HUDEP-2 (cell line): ENCODE results near the gene PITRM1.
"Not testable (repeated sequence)": the region's sequence is repeated elsewhere in the genome, so short reads cannot be mapped to it uniquely, and the experiment has no call there.

Experiments
- DNase-seq, 76 experiments: peaks; one replicate each; lab custom pipeline; 2025; ENCODE audit not compliant: unreplicated experiment in 76 of 76; lab: John Stamatoyannopoulos, UW

The PITRM1 gene, protein sequence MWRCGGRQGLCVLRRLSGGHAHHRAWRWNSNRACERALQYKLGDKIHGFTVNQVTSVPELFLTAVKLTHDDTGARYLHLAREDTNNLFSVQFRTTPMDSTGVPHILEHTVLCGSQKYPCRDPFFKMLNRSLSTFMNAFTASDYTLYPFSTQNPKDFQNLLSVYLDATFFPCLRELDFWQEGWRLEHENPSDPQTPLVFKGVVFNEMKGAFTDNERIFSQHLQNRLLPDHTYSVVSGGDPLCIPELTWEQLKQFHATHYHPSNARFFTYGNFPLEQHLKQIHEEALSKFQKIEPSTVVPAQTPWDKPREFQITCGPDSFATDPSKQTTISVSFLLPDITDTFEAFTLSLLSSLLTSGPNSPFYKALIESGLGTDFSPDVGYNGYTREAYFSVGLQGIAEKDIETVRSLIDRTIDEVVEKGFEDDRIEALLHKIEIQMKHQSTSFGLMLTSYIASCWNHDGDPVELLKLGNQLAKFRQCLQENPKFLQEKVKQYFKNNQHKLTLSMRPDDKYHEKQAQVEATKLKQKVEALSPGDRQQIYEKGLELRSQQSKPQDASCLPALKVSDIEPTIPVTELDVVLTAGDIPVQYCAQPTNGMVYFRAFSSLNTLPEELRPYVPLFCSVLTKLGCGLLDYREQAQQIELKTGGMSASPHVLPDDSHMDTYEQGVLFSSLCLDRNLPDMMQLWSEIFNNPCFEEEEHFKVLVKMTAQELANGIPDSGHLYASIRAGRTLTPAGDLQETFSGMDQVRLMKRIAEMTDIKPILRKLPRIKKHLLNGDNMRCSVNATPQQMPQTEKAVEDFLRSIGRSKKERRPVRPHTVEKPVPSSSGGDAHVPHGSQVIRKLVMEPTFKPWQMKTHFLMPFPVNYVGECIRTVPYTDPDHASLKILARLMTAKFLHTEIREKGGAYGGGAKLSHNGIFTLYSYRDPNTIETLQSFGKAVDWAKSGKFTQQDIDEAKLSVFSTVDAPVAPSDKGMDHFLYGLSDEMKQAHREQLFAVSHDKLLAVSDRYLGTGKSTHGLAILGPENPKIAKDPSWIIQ

DNA sequence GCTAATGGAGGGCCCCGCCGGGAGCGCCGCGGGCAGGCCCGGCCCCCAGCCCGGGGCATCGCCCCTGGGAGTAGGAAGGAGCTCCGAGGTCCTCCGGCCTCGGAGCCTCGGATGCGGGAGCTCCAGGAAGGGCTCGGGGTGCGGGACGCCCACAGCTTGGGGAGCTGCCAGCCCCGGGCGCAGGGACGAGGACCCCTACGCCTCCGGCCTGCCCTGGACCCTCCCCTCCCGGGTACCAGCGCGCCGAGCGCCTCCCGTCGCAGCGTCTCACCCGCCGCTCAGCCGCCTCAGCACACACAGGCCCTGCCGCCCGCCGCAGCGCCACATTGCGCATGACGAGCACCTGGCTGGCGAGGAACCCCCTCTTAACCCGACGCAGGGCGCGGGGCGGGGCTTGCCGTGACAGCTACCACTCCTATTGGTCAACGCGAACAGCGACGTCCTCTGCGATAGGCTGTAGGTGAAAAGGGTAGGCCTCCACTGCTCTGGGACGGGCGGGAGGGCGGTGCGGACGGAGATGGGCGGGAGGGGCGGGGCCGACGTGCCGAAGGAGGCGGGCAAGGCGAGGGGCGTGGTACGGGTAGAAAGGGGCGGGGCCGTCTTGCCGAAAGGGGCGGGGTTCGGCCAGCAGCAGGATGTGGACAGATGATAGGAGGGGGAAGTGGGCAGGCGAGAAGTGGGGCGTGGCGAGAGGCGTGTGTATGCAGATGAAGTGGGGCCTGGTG lies at the start of gene PITRM1:
TSS of gene PITRM1 (minus strand) at position 337 of the 725 bp plus-strand sequence. CDS start at position 327, 10 bp downstream.
- peak in 75 of 76 experiments; percentile 73 to 100 (median 98) for DNase-seq

DNA sequence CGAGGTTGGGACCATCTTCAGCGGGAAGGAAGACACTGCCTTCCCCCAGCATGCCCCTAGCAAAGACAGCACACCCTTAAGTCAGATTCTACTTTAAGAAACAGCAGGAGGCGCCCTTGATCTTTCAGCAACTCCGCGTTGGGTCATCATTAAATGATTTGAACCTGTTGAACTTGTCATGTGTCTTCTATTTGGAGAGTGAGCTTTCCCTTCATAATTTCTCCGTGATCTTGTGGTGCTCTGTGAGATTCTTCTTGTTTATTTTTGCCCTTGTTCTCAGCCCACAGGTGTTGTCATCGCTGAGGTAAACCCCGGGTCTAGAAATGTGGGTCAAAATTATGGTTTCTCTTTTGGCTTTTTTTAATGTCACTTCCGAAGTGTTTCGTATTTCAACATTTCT lies 49.5 kb upstream of the PITRM1 start:
- no peak for DNase-seq

DNA sequence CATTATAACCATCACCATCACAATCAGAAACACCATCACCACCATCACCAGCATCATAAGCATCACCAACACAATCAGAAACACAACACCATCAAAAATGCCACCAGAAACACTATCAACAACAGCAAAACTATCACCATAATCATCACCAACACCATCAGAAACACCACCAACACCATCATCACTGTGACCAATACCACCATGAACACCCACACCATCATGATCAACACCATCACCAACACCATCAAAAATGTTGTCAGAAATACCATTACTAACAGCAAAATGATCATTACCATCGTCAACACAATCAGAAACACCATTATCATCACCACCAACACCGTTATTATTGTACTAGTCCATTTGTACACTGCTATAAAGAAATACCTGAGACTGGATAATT lies 49.0 kb upstream of the PITRM1 start:
- DNase-seq, result not testable (repeated sequence)

DNA sequence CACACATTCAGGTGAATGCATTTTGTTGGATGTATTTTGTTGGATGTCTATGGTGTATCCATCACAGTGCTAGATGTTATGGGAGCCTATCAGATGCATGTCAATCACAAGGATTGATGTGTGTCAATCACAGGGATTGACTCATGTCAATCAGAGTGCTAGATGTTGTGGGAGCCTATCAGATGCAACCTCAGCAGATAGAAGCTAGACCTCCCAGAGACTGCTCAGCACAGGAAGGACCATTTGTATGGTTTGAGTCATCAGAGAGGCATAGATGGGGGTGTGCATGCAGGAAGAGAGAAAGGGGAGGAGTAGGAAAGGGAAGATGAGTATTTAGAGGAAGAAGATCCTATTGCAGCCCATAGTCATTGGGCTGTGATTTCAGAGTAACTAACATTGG lies 48.3 kb upstream of the PITRM1 start:
- DNase-seq, result no peak

DNA sequence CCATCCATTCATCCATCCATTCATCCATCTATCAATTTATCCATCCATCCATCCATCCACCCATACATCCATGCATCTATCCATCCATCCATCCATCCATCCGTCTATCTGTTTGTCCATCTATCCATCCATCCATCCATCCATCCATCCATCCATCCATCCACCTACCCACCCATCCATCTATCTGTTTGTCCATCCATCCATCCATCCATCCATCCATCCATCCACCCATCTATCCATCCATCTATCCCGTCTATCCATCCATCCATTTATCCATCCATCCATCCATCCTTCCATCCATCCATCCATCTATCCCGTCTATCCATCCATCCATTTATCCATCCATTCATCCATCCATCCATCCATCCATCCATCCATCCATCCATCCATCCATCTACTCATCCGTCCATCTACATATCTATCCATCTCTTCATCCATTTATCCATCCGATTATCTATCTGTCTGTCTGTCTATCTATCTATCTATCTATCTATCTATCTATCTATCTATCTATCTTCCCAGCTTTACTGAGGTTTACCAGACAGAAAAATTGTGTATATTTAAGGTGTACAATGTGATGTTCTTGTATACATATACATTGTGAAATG lies 46.5 kb upstream of the PITRM1 start:
- not testable (repeated sequence) for DNase-seq

DNA sequence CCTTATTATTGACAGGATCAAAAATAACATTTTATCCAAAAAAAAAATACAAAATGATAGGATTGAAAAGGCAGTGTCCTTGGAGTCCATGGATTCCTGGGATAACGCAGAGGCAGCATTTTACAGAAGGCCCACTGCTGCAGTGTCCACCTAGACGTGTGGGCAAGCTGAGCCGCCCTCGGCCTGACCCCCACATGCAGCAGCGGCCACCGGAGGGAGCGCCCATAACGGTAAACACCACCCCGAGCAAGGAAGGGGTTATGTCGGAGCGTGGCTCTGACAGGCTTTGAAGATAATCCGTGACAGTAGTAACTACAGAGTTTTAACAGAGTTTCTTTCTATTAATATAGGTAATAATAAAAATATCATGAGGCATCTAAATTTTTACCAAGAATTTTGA lies 45.3 kb upstream of the PITRM1 start:
- DNase-seq, result no peak

DNA sequence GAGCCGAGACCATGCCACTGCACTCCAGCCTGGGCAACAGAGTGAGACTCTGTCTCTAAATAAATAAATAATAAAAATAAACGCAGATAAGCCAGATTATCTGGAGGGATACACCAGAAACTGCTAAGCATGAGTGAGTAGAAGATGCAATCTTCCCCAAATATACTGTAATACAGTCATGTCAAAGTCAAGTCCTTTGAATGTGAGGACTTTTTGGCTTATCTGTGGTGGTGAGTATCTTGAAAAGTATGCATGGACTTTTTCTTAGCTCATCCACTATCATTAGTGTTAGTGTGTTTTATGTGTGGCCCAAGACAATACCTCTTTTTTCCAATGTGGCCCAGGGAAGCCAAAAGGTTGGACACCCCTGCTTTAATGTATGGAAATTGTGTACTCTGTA lies 44.7 kb upstream of the PITRM1 start:
- DNase-seq, result no peak

DNA sequence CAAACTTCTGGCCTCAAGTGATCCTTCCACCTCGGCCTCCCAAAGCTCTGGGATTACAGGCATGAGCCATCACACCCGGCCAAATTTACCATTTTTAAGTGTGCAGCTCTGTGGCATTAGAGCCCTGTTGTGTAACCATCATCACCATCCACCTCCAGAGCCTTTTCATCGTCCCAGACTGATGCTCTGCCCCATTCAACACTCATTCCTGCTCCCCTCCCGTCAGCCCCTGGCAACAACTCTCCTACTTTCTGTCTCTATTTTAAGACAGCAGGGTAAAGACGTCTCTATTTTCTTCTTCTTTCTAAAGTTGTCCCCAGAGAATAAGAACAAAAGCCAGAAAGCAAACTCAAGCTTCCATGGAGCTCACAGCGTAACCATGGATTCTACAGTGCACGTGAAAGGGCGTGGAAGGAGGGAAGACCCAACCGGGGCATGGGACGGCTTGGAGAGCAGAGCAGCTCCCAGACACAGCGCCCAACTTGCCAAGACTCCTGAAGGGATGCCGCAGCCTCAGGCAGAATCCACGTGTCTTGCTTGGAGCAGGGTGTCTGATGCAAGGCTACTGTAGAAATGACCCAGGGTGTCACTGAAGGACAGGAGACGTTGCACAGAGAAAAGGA lies 42.7 kb upstream of the PITRM1 start:
- DNase-seq, result no peak

DNA sequence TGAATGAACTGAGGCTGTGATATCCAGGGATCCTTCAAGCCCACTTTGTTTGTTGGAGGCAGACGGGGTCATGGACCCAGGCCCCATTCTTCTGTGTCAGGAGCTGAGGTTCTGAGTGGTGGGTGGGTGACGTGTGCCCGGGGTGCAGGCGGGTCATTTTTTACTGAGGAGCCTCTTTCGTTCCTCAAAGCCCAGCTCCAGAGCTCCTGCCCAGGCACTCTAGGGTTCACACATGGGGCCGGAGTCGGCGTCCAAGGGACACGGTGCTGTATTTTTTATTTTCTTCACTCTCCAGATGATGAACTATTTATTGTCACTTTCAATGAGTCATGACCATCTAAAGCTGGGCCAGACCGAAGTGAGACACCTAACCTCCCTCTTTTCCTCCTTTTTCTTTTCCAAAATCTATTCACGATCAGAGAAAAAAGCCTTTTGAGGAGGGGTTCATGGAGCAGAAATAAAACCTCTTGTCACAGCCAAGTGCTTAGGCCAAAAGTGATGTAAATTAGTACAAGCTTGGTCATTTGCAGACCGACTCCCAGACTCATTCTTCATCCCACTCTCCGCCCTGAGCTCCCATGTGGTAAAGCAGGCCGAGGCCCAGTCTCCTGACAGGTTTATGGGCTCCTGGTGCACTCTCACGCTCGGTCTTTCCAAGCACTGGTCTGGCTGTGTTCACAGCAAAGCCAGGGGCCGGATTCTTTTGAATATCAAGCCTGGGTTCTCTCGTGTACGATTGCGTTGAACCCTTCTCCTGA lies 41.4 kb upstream of the PITRM1 start:
- DNase-seq, result no peak

DNA sequence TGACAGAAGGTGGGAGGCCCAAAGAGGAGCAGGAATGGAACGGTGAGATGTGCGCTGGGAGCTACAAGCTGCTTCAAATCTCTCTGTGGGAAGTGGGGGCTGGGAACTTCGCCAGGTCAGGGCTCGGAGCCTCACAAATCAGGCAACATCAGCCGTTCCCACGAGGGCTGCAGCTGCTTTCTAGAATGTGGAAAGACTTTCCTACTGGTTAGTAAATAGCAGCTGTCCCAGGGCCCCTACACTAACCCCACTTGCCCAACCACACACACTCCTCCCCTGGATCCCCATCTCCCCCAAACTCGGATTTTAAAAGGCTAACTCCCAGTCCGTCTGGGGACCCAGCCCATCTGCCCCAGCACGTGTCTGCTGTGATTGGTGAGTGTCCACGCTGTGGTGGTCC lies 40.6 kb upstream of the PITRM1 start:
- no peak for DNase-seq

DNA sequence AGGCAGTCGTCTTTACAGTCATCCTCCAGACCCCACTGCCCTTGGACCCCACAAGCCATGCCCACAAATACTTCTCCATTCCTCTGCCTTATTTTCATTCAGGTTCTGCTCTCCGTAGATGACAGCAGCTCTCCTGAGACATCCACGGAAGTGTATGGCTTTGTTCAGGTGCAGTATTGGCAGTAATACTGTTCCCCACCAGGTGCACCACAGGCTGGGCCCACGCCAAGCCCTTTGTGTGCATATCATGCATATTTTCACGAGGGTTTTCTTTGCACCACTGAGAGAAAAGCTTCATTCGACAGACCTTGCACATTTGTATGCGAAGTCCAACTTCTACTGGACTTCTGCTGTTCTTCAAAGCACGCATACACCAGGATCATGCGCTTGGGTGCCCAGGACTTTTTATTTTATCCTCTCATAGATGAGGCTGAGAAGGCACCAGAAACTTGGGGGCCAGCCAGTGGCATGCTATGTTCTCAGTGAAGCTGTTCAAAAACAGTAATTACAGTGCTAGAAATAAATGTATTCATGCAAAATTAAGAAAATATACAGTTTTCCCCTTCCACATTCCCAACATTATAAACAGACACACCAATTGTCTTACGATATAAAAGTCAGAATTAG lies 37.8 kb upstream of the PITRM1 start:
- no peak for DNase-seq

DNA sequence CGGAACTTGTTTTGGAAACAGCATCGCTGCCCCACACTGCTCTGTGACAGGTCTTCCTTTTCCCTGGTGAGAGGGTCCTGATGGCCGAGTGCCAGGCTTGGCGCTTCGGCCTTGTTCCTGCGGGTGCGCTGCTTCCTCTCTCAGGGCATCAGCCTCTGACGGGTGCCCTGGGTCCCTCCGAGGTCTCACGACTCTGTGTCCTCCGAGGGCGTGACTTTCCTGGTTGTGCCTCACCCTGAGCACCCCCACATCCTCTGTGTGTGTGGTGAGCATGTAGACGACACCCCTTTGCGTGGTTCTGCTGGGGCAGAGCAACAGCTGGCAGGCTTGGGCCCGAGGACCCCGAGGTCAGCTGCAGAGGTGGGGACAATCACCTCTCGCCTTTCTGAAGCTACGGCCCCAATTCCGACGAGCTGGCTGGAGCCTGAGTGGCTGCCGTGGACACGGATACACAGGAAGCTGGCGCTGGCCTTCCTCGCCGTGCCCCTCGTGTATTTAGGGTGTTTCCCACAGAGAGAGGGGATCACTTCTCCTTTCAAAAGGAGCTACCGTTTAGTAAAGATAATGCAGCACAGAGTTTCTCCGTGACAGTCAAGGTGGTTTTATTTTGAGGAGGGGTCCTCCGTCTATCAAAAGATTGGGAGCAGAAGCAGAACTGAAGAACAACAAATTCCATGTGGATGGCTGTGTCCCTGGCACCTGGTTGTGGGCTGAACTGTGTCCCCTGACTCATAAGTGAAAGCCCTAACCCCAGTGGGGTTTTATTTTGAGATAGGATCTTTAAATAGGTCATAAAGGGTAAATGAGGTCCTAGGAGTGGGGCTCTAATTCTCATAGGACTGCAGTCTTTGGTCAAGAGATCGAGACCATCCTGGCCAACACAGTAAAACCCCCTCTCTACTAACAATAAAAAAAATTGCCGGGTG lies 36.2 kb upstream of the PITRM1 start:
- DNase-seq, result no peak

DNA sequence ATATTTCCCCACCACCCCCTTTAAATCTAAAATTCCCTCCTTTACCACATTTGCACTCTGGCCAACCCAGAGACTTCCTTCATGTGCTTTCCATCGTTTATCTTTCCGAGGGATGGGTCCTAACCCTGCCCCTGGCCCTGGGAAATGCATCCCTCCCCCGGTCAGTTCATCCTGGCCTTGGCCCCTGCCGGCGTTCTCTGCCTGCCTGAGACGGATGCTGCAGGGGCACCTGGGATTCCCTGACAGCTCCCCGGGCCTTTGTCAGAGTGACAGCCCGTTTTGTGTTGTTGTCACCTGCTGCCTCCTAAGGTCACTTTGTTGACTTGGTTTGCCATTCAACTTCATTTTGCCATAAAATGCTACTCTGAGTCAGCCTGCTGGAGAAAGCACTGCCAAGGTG lies 34.8 kb upstream of the PITRM1 start:
- DNase-seq, result no peak

DNA sequence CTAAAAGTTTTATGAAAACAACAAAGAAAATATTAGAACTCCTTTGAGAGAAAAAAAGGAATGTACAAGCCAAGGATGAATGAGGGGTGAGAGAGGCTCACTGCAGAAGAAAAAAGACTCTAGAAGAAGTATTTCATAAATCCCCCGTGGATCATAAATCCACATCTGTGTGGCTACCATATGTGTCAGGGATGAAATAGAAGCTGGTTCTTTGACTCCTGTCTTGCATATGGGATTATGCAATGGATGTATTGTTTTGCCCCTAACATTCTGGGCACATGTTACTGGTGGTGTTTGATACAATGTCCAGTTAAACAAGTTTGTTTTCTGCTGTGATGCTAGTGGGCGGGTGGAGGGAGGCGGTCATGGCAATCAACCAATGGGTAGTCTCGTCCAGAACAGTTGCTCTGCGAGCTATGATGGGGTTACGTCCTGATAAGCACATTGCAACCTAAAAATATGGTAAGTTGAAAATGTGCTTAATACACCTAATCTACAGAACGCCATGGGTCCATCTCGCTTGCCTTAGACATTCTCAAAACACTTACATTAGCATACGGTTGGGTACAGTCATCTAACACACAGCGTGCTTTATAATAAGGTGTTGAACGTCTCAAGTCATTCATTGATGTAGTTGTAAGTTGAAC lies 34.1 kb upstream of the PITRM1 start:
- DNase-seq, result no peak

DNA sequence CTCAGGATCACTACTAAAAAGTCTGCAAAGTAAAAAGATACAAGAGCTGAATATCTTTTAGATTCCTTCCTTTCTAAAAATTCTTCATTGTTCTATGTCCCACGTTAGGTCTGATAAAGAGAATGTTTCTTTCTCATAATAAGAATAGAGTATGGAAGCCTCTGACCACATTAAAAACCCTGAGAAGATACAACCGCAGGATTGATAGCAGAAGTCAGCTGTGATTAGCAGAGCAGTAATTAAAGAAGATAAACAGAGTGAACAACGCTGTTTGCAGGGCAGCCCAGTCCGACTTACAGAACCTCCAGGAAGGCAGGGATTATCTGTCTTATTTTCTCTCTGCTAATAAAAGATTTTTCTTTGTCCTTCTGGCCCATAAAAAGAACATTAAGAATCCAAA lies 31.4 kb upstream of the PITRM1 start:
- DNase-seq, result no peak

DNA sequence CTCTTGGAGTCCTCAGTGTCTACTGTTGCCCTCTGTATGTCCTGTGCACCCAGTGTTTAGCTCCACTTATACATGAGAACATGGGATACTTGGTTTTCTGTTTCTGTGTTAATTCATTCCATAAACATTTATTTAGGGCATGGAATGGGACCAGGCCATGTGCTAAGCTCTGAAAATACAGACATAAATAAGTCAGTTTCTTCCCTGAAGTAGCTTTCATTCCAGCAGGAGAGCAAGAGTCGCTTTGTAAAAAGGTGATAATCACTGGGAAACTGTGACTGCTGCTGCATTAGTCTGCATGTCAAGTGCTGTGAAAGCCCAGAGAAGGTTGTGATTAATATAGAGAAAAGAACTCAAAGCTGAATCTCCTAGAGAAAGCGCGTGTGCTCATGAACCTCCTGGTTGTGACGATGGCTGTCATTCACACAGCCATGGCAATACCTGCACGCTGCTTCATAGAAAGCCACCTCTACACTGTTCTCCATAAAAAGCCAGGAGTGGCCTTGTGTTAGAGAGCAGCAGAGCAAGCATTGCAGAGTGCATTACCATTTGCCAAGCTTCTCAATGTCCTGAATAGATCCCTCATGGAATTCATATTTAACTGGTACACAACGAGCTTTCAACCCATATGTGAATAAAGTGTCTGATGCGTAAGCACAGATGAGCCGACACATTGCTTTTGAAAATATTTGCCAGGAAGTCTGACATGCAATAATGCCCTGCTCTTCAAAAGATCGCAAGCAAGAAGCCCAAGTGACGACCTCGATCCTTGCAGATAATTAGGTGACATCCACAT lies 30.6 kb upstream of the PITRM1 start:
- no peak for DNase-seq
